NCI-H2107 treated with DMSO at 0.1 percent for 48 hours (cell line): ENCODE measurements around the gene DTX3L.

Source experiments
- DNase-seq: peaks from one replicate; lab custom pipeline; 2025; ENCODE audit not compliant: unreplicated experiment; lab: John Stamatoyannopoulos, UW

The DTX3L gene

DNA sequence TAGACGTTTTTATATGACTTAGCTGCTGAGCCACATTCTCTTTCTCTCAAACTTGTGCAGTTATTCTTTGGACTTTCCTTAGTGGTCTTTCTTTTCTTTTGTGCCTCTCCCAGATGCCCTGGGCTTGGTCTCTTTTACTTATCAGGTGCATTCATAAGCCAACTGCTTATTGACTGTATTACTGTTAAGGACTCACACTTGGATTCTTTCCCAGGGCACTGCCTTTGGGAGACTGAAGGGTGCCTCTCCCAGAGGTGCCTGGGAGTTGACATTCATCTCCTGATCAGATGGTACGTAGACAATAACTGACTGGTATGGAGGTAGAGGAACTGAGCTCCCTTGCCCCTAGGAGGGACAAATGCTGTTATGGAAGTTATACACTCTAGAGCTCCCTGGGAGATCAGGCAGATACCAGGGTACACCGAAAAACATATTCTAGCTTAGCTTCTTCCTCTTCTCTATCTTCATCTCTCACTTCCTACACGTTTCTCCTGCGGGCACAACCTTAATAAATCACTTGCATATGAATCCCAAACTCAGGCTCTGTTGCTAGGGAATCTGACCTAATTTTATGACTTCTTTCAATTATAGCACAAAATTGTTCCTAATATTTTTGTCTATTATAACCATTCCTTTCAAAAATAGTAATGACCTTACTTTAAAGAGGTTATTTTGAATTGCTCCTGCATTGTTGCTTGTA lies 38.0 kb downstream of the DTX3L start:
- DNase-seq, result no peak

GRCh38 chr3:122603056-122603455 lies 38.9 kb downstream of the DTX3L start:
- DNase-seq, result no peak

- DNase-seq, result no peak
These were observed 42.2 kb downstream of the DTX3L start for GRCh38 chr3:122606330-122606729.

DNA sequence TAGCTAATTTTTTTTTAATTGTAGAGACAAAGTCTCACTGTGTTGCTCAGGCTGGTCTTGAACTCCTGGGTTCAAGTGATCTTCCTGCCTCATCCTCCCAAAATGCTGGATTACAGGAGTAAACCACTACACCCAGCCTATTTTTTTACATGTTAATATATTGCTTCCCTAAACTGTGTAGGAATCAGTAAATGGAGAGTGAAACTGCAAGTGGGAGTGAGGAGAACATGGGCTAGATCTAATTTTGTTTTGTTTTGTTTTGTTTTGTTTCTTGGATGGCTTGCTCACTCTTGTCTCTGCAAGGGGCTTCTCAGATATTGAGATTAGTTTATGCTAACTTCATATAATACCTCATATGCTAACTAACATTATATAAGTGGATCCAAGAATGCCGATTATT lies 44.8 kb downstream of the DTX3L start:
- DNase-seq, result no peak

- no peak for DNase-seq
These were observed 45.8 kb downstream of the DTX3L start for GRCh38 chr3:122609798-122610559.

DNA sequence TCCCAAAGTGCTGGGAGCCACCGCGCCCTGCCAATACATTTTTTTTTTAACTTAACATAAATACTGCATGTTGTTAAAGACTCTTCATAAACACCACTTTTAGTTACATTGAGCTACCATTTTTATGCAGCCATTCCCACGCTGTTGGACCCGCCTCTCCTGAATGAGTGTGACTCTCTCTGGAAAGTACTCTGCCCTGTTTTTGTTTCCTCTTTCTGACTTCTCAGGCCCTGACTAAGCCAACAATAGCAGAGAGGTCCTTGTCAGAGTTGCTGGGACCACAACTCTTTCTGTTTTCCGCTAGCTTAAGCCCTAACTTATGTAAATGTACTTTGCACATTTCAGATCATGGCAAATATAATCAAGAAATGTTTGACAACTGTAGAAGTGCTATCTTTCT lies 48.6 kb downstream of the DTX3L start:
- DNase-seq, result no peak

GRCh38 chr3:122615303-122615702 lies 51.2 kb downstream of the DTX3L start:
- DNase-seq, result no peak

DNA sequence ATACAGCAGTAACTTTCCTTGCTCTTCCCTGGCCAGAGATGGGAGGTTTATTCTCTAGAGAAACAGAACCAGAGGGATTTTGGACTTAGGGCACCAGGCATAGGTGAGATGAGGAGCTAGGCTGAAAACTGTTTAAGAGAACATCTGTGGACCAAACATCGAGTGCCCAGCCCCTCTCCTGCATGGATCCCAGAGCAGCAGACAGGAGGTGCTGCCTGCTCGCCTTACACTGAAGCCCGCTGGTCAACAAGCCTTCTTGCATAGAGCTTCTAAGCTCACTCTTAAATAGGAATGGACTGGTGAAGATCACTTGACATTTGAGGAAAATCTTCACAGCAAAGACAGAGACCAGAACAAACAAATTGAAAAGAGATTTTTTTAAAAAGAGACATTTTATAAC lies 54.5 kb downstream of the DTX3L start:
- DNase-seq, result no peak

- DNase-seq, result no peak
These were observed 54.9 kb downstream of the DTX3L start for GRCh38 chr3:122619040-122619439.

DNA sequence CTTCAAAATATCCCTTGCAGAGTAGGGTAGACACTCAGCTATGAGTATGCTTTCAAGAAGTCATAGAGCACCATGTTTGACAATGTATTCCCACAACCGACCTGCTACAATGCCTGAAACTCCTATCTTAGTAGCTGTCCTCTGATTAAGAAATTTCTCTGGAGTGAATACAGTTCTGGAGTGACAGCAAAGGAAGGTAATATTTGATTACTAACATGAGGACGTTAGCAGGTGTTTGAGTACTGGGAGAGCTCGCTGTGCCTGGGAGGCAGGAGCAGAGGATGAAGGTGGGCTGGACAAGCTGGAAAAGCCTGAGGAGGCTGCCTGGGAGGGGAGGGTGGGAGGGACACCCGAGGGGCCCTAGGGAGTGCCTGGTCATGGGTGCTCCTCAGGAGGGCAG lies 56.3 kb downstream of the DTX3L start:
- DNase-seq, result no peak

GRCh38 chr3:122621112-122621511 lies 57.0 kb downstream of the DTX3L start:
- DNase-seq, result peak; percentile 8

DNA sequence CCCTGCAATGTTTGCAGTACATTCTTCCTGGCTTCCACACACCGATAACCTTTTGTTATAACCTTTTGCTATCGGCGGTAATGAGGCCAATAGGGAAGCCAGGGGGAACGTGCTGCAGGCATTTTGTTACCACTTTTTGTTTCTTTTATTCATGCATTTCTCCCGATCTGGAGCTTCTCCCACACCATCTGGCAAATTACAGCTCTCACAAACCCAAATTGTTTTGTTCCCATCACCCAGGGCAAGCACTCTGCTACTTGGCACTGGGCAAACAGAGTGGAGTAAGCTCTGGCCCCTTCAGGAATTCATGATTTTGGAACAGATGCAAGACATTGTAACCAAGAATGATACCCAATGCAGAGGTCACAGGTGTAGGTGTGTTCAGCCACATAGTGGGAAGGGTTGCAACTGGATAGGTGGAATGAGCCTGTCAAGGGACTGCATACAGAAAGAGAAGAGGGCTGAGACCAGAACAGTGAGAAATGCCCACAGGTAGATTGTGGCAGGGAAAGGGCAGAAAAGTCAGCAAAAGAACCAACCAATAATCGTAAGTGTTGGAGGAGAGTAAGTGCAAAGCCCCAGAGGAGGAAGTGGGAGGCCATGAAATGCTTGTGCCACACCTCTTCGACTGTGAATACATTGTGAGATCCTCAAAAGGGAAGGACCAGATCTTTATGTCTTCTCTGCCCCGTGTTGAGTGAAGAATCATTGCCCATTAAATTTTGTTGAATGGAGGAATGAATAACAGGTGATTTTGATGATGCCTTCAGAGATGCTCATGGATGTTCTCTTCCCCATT lies 59.1 kb downstream of the DTX3L start:
- no peak for DNase-seq
